Ascending aorta (tissue), 2 donors: Measurements from ENCODE around the gene PRR19. TPM values are rescaled to one million over a fixed set of nuclear protein-coding genes. Genes with fewer than 3 reads are reported as not detected.
A peak's percentile ranks its signal among the peaks of the same experiment; 100 is the strongest.

Experiments used
- DNase-seq, 2 donors: peaks; one replicate each; pipeline ENCODE4 v3.0.0-alpha.2; 2019; ENCODE audit warnings: low spot score in 2 of 2
- H3K27ac ChIP-seq, 2 donors: fragments of 200-600 bp; sonication (generic); one replicate each; pipeline ENCODE4 v1.5.1; 2016 to 2017; ENCODE audit warnings: mild to moderate bottlenecking in 1 of 2
- H3K27me3 ChIP-seq: fragments of 200-600 bp; sonication (generic); one replicate; pipeline ENCODE4 v1.5.1; 2017
- H3K36me3 ChIP-seq, 2 donors: fragments of 200-600 bp; sonication (generic); one replicate each; pipeline ENCODE4 v1.5.1; 2016
- H3K4me1 ChIP-seq, 2 donors: fragments of 200-600 bp; sonication (generic); one replicate each; pipeline ENCODE4 v1.5.1; 2016 to 2017; ENCODE audit warnings: mild to moderate bottlenecking in 1 of 2
- H3K4me3 ChIP-seq, 2 donors: fragments of 200-600 bp; sonication (generic); one replicate each; pipeline ENCODE4 v1.5.1; 2016 to 2017; ENCODE audit warnings: mild to moderate bottlenecking in 1 of 2
- H3K9me3 ChIP-seq, 2 donors: fragments of 200-600 bp; sonication (generic); one replicate each; pipeline ENCODE4 v1.5.1; 2016
- intact Hi-C: fragments of 100-400 bp; cut with DNase I; formaldehyde crosslinking; loops from one replicate; pipeline ENCODE4 v1.15.1; 2023
- total RNA-seq: library from RNA; depleted of rRNA; stranded (reverse); fragments of >200 nt; gene quantifications from one replicate; pipeline ENCODE4 v1.1.0, GENCODE V29; 2016
- TF ChIP-seq, protein P1 (sequence below), 3 experiments: fragments of 200-600 bp in 2 of 3; fragments of 450-650 bp in 1 of 3; sonication (generic) in 2 of 3; IDR thresholded peaks; one replicate each; pipeline ENCODE4 v1.5.1; 2016 to 2019; ENCODE audit warnings: antibody characterized with exemption in 3 of 3, mild to moderate bottlenecking in 1 of 3, moderate library complexity in 1 of 3

PRR19 gene
- total RNA-seq, 1 donor from 2014 or later = not detected

DNA sequence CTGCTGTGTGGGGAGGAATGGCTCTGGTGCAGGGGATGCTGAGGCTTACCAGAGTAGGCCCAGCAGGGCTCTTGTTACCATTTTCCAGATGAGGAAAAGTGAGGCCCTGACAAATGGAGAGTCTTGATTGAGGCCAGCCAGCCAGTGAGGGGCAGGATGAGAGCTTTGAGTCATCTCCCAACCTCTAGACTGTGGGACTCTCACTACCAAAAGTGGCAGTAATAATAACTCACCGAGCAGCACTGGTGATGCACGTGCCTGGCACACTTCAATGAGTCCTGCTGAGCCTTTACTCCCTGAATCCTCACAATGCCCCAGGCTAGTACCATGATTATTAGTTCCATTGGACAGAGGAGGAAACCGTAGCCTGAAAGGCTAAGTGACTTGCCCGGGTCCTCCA, 25.1 kb upstream of the PRR19 start:
- Histone ChIP-seq H3K9me3 (no peaks in the 10 kb centered on the region), H3K4me3 (no peak overlapping the region), H3K4me1 (peaks cover 33 to 55% of the 10 kb centered on the region in 2 donors), H3K27me3 (no peaks in the 10 kb centered on the region), H3K36me3 (peaks cover 35 to 36% of the 10 kb centered on the region in 2 donors), H3K27ac (peak overlapping the region; percentile 93 to 96)
- TF ChIP-seq, protein P1, sequence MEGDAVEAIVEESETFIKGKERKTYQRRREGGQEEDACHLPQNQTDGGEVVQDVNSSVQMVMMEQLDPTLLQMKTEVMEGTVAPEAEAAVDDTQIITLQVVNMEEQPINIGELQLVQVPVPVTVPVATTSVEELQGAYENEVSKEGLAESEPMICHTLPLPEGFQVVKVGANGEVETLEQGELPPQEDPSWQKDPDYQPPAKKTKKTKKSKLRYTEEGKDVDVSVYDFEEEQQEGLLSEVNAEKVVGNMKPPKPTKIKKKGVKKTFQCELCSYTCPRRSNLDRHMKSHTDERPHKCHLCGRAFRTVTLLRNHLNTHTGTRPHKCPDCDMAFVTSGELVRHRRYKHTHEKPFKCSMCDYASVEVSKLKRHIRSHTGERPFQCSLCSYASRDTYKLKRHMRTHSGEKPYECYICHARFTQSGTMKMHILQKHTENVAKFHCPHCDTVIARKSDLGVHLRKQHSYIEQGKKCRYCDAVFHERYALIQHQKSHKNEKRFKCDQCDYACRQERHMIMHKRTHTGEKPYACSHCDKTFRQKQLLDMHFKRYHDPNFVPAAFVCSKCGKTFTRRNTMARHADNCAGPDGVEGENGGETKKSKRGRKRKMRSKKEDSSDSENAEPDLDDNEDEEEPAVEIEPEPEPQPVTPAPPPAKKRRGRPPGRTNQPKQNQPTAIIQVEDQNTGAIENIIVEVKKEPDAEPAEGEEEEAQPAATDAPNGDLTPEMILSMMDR (IDR thresholded peaks at IDR 0.05) = no peak
- intact Hi-C loops = no loop called here
- no peak for DNase-seq

DNA sequence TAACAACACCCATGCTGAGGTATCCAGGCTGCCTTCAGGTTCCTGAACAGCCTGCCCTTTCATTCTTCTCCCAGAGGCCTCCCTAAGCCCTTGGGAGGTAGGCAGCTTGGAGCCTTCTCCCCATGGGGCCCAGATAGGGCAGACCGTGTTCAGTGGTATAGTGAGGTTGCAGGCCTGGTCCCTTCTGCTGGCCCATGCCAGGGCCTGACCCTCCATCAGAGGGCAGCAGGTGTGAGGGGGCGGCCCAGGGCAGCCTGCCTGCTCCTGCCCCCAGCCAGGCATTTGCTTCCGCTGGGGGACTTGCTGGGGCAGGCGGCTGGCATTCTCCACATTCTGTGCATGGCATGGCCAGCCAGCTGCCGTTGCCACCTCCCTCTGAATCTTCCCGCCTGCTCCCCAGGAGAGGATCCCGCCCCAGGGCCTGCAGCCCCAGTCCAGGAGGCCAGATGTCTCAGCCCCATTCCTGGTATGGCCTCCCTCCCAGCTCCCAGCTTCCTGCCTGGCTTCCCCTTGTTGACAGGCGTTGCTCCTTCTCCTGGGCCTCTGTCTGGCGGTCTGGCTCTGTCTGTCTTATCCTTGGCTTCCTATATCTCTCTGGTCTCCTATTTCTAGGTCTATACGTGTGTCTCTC, 24.0 kb upstream of the PRR19 start:
- Histone ChIP-seq H3K9me3 (no peaks in the 10 kb centered on the region), H3K27me3 (no peaks in the 10 kb centered on the region), H3K36me3 (peaks cover 25 to 26% of the 10 kb centered on the region in 2 donors), H3K4me3 (peak overlapping the region; percentile 3 to 86), H3K4me1 (peaks cover 42 to 66% of the 10 kb centered on the region in 2 donors), H3K27ac (peak overlapping the region; percentile 93 to 96)
- intact Hi-C loops = no loop called here
- DNase-seq = no peak
- TF ChIP-seq, protein P1 (IDR thresholded peaks at IDR 0.05) = no peak

DNA sequence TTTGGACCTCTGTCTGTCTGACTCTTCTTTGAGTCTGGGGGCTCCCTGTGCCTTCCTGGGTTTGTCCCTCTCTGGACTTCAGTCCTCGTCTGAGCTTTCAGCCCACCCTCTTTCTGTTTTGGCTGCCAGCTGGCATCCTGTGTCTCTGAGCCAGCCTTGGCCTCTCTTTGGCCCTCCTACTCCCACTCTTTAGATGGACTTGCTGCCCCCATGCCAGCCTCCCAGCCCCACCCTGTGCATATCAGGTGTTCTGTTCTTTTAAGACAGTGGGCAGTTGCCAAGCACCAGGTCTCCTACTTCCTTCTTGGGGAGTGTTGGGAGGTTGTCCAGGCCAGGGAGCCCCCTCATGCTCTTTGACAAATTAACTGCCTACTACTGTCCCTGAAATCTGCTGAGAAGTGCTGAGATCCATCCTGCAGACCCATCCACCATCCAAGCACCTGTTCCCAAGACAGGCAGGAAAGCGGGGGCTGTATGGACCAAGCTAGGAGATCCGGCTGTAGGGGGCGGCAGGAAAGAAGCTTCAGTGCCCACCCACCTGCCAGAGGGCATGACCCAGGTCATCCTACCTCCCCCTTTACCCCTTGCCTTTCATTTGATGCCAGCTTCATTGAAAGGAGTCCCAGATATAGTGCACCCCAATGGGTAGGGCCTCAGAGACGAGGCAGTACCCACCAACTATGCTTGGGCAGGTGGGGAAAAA, 23.3 kb upstream of the PRR19 start:
- DNase-seq = no peak
- TF ChIP-seq, protein P1 (IDR thresholded peaks at IDR 0.05) = no peak
- Histone ChIP-seq H3K27me3 (no peaks in the 10 kb centered on the region), H3K9me3 (no peaks in the 10 kb centered on the region), H3K36me3 (peaks cover 18 to 20% of the 10 kb centered on the region in 2 donors), H3K27ac (peak overlapping the region; percentile 93 to 96), H3K4me1 (peaks cover 44 to 70% of the 10 kb centered on the region in 2 donors), H3K4me3 (peak overlapping the region; percentile 3 to 86)
- intact Hi-C loops = loop anchor here (1.0 kb wide), 2 partner anchors 8 to 32 kb away; no protein-coding TSS in a partner anchor

DNA sequence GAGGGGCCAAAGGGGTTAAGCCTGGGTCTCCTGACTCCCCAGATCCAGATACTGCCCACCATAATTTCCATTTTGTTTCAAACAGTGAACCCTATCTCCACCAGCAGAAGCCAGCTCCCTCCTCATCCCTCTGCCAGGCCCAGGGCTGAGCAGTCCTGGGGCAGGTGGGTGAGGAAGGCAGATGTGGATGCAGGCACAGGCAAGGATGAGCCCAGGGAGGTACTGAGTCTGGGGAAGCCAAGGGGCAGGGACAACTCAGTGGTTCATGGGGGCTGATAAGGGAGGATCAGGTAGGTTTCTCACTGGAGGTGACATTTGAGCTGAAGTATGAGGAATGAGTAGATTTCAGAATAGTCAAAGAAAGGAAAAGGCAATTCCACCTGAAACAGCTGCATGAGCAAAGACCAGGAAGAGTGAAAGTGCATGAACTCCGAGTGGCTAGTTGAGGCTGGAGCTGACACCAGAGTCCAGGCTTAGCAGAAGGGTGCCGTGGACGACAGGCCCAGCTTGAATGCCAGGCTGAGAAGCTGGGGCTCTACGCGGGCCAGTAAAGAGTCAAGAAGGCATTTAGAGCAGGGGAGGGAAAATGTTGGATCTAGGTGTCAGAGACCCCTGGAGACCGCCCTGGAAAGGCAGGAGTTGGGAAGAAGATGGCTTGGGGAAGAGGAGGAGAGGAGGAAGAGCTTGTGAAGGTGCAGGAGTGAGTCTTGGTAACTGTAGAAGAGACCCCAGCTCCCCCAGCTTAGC, 22.6 kb upstream of the PRR19 start:
- intact Hi-C loops = loop anchor here (1.0 kb wide), 2 partner anchors 9 to 33 kb away; no protein-coding TSS in a partner anchor
- Histone ChIP-seq H3K4me1 (peaks cover 43 to 70% of the 10 kb centered on the region in 2 donors), H3K36me3 (peaks cover 11 to 12% of the 10 kb centered on the region in 2 donors), H3K27me3 (no peaks in the 10 kb centered on the region), H3K9me3 (no peaks in the 10 kb centered on the region), H3K27ac (peak overlapping the region; percentile 93 to 96), H3K4me3 (peak overlapping the region; percentile 82 to 86)
- TF ChIP-seq, protein P1 (IDR thresholded peaks at IDR 0.05) = no peak
- DNase-seq = no peak

DNA sequence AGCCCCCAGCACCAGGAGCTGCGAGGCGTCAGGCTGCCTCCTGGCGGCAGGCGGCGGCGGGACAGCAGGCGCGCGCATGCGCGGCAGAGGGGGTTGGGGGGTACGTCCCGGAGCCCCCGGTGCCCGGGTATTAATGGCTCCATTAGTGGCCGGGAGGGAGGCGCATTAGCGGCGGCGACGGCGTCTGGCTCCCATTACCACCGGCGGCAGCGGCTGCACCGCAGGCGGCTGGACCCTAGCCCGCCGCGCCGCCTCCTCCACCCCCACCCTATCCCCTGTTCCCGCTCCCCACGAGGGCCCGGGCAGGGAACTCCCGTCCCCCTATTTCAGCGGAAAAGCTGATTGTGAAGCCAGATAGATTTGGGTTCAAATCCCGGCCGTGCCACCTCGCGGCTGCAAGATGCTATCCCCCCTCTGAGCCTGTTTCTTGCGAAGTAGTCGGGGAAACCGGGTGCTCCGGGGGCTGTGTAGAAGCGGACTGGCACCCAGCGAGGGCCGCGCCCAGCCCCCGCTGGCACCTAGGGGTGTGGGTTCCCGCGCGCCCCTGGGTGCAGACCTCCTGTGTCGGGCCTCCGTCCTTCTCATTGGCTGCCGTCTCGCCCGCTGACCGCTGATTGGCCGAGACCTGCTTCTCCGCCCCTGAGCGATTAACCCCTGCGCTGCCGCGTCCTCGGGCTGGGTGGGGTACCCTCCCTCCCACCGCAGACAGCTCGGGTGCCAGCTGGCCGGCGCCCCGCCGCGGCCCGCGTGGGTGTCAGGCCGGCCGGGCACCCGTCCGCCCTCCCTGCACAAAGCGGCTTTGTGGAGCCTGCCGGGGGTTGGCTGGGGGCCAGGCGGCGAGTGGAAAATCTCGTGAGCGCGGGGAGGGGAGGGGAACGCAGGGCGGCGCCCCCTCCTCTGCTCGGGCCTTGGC, 21.8 kb upstream of the PRR19 start:
- TF ChIP-seq, protein P1 (IDR thresholded peaks at IDR 0.05) = peak; percentile 87 to 95 (median 94)
- H3K36me3 ChIP-seq = peaks cover 3 to 6% of the 10 kb centered on the region in 2 donors
- peaks cover 46 to 74% of the 10 kb centered on the region in 2 donors for H3K4me1 ChIP-seq
- intact Hi-C loops = loop anchor here (1.0 kb wide), 2 partner anchors 10 to 34 kb away; no protein-coding TSS in a partner anchor
- H3K4me3 ChIP-seq = peak overlapping the region; percentile 82 to 86
- H3K27ac ChIP-seq = peak overlapping the region; percentile 93 to 96
- no peaks in the 10 kb centered on the region for H3K9me3 ChIP-seq
- peak; percentile 69 to 96 for DNase-seq
- H3K27me3 ChIP-seq = no peaks in the 10 kb centered on the region
